Endodermal cell (in vitro differentiated cells): ENCODE data around the gene FAM25G. TPM values are rescaled to one million over a fixed set of nuclear protein-coding genes. Genes with fewer than 3 reads are reported as not detected.

ENCODE experiments used
- DNase-seq: peaks from one replicate; pipeline ENCODE4 v3.0.0-alpha.2; 2017
- H3K27ac ChIP-seq: 2 replicates; pipeline ENCODE4 v1.5.1; 2013; ENCODE audit warnings: mild to moderate bottlenecking, low read depth, low read length, moderate library complexity
- H3K27me3 ChIP-seq: 2 replicates; pipeline ENCODE4 v1.6.1; 2013; ENCODE audit warnings: mild to moderate bottlenecking, low read length, moderate library complexity; ENCODE audit not compliant: insufficient read depth, control insufficient read depth, poor library complexity, severe bottlenecking
- H3K36me3 ChIP-seq: 2 replicates; pipeline ENCODE4 v1.7.0; 2013; ENCODE audit warnings: mild to moderate bottlenecking, low read length, moderate library complexity; ENCODE audit not compliant: control insufficient read depth, insufficient read depth
- H3K4me1 ChIP-seq: one replicate; pipeline ENCODE4 v1.7.0; 2013; ENCODE audit warnings: low read length; ENCODE audit not compliant: control insufficient read depth, insufficient read depth
- H3K4me3 ChIP-seq: 2 replicates; pipeline ENCODE4 v1.5.1; 2013; ENCODE audit warnings: mild to moderate bottlenecking, low read length, moderate library complexity
- H3K9ac ChIP-seq: 2 replicates; pipeline ENCODE4 v1.6.1; 2013; ENCODE audit warnings: mild to moderate bottlenecking, low read length, moderate library complexity; ENCODE audit not compliant: poor library complexity, severe bottlenecking; ENCODE audit errors: extremely low read depth
- H3K9me3 ChIP-seq: 2 replicates; pipeline ENCODE4 v1.6.1; 2013; ENCODE audit warnings: mild to moderate bottlenecking, low read length, moderate library complexity; ENCODE audit not compliant: control insufficient read depth
- H3K27ac Mint-ChIP-seq: 2 replicates; pipeline ENCODE4 v1.8.0; 2020; ENCODE audit warnings: mixed read lengths
- H3K27me3 Mint-ChIP-seq: 2 replicates; pipeline ENCODE4 v1.8.0; 2021; ENCODE audit warnings: mild to moderate bottlenecking, mixed read lengths; ENCODE audit not compliant: insufficient read depth
- H3K36me3 Mint-ChIP-seq: 2 replicates; pipeline ENCODE4 v1.8.0; 2020; ENCODE audit warnings: low read depth, mixed read lengths
- H3K4me1 Mint-ChIP-seq: 2 replicates; pipeline ENCODE4 v1.8.0; 2020; ENCODE audit warnings: mixed read lengths
- H3K4me3 Mint-ChIP-seq: 2 replicates; pipeline ENCODE4 v1.8.0; 2020; ENCODE audit warnings: mild to moderate bottlenecking, moderate library complexity, mixed read lengths
- H3K9me3 Mint-ChIP-seq: 2 replicates; pipeline ENCODE4 v1.8.0; 2020; ENCODE audit warnings: mild to moderate bottlenecking, mixed read lengths
- WGBS, 2 experiments: methylation state at CpG; one replicate each; pipeline versions ENCODE4 v1.1.5 to v1.1.7; 2013; ENCODE audit warnings: missing lambda C conversion rate in 2 of 2, mixed read lengths in 1 of 2; ENCODE audit not compliant: insufficient coverage in 1 of 2, insufficient read length in 1 of 2; 5-methylcytosine and 5-hydroxymethylcytosine counted together
- total RNA-seq, 2 donors: library from RNA; stranded (reverse); fragmentation: NEBNext Ultra II Directional in 1 of 2; extraction: Animal tissue kit (Norgen Biotek cat#: 25700) in 1 of 2; gene quantifications; 2 replicates in 1 of 2; 3 replicates in 1 of 2; pipeline ENCODE4 v1.2.1, GENCODE V29; 2021
- TF ChIP-seq, protein P1 (sequence below): fragments of 200-600 bp; sonication (generic); conservative IDR thresholded peaks from 2 replicates; pipeline ENCODE4 v1.5.0; 2021; ENCODE audit warnings: antibody characterized with exemption, mild to moderate bottlenecking

The FAM25G gene
- total RNA-seq, 2 donors from 2014 or later = not detected

DNA sequence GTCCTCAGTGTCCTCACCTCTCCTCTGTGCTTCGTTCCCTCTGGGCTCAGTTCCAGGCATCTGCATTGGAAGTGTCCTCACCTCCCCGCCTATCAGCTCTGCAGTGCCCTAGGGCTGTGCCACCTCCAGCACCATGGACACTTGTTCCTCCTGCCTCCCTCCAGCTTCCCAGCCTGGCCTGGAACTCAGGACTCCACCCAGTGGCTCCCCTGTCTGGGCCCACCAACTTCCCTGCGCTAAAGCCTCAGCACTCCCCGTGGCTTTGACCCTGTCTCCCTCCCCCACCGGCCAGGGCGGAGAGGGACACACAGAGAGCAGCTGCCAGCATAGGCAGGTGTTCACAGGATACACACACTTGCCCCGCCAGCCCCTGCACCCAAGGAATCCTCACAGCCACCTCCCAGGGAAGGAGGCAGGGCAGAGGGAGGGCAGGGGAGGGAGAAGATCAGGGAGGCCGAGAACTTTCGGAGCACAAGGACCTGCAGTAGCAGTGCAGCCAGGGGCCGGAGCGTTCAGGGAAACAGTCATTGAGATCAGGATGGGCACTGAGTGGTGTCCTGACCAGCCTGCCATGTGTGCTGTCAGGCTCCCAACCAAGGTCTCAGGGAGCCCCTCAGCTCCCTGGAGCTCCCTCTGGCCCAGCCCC lies 38.9 kb downstream of the FAM25G start:
- H3K4me3 Mint-ChIP-seq = no peak overlapping the region
- H3K9me3 Mint-ChIP-seq = no peaks in the 10 kb centered on the region
- DNase-seq = peak; percentile 75
- peaks cover 14% of the 10 kb centered on the region for H3K4me1 Mint-ChIP-seq
- H3K9ac ChIP-seq = no peak overlapping the region
- H3K27me3 ChIP-seq = no peaks in the 10 kb centered on the region
- no peak overlapping the region for H3K27ac ChIP-seq
- no peaks in the 10 kb centered on the region for H3K36me3 Mint-ChIP-seq
- H3K27me3 Mint-ChIP-seq = peaks cover 4% of the 10 kb centered on the region
- 76 to 77% methylated on average over 8 to 11 of the region's 11 CpGs for WGBS, 2 experiments
- H3K4me1 ChIP-seq = peaks cover 12% of the 10 kb centered on the region
- H3K27ac Mint-ChIP-seq = no peak overlapping the region
- no peaks in the 10 kb centered on the region for H3K9me3 ChIP-seq
- TF ChIP-seq, protein P1, sequence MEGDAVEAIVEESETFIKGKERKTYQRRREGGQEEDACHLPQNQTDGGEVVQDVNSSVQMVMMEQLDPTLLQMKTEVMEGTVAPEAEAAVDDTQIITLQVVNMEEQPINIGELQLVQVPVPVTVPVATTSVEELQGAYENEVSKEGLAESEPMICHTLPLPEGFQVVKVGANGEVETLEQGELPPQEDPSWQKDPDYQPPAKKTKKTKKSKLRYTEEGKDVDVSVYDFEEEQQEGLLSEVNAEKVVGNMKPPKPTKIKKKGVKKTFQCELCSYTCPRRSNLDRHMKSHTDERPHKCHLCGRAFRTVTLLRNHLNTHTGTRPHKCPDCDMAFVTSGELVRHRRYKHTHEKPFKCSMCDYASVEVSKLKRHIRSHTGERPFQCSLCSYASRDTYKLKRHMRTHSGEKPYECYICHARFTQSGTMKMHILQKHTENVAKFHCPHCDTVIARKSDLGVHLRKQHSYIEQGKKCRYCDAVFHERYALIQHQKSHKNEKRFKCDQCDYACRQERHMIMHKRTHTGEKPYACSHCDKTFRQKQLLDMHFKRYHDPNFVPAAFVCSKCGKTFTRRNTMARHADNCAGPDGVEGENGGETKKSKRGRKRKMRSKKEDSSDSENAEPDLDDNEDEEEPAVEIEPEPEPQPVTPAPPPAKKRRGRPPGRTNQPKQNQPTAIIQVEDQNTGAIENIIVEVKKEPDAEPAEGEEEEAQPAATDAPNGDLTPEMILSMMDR = no peak
- H3K4me3 ChIP-seq = no peak overlapping the region
- no peaks in the 10 kb centered on the region for H3K36me3 ChIP-seq

DNA sequence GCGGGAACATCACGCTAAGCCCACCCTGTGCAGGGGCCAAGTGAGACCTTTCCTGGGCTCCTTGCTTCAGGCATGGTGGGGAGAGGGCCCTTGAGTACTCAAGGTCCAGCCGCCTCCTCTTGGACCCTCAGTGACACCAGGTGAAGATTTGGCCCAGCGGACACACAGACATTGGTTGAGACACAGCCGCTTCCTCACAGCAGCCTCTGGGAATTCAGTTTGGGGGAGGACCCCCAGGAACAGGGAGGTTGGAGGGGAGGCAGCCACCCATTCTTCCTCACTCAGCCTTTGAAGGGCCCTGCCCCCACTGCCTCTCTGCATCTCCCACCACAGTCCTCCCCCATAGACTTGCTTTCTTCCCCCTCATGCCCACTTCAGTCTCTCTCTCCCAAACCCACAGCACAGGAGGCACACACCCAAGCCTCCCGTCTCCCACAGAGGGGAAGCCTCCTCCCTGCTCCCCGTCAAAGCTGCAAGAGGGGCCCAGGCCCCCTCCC lies 39.5 kb downstream of the FAM25G start:
- H3K36me3 Mint-ChIP-seq = no peaks in the 10 kb centered on the region
- peaks cover 4% of the 10 kb centered on the region for H3K27me3 Mint-ChIP-seq
- peaks cover 14% of the 10 kb centered on the region for H3K4me1 Mint-ChIP-seq
- H3K9me3 Mint-ChIP-seq = no peaks in the 10 kb centered on the region
- 91 to 93% methylated on average over 2 to 7 of the region's 7 CpGs for WGBS, 2 experiments
- H3K36me3 ChIP-seq = no peaks in the 10 kb centered on the region
- H3K4me3 ChIP-seq = no peak overlapping the region
- H3K27ac ChIP-seq = no peak overlapping the region
- H3K9ac ChIP-seq = no peak overlapping the region
- no peaks in the 10 kb centered on the region for H3K9me3 ChIP-seq
- DNase-seq = peak; percentile 41
- no peaks in the 10 kb centered on the region for H3K27me3 ChIP-seq
- peaks cover 12% of the 10 kb centered on the region for H3K4me1 ChIP-seq
- H3K4me3 Mint-ChIP-seq = no peak overlapping the region
- no peak overlapping the region for H3K27ac Mint-ChIP-seq
- TF ChIP-seq, protein P1 = no peak

DNA sequence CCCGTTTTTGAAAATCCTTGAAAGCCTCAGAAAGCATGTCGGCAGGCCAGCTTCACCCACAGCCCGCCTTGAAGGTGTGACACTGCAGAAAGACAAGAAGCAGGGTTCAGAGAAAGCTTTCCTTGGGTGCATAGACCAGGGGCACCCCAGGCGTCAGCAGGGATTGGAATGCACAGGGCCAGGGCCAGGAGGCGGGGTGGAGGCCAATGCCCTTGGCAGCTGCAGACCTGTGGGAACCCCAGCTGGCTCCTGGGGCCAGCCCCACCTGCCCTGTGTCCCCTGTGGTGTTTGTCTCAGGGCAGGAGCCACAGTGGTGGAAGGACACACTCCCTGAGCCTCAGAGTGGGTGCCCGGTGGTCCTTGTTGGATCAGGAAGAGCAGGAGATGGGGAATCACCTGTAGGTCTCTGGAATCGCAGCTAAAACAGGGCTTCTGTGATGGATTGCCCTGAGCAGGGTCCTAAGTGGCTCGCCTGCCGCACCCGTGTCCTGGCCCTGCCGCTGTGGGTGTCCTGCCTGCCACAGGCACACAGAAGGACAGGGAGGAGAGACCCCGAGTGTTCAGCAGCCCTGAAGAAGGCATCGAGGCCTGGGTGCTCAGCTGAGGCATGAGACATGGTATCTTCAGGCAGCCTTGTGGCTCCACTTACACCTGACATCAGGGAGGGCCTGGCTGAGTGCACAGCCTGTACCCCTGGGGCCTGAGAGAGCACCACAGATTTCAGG lies 40.1 kb downstream of the FAM25G start:
- H3K4me3 ChIP-seq = no peak overlapping the region
- no peak overlapping the region for H3K27ac ChIP-seq
- peak; percentile 41 for DNase-seq
- no peaks in the 10 kb centered on the region for H3K36me3 ChIP-seq
- TF ChIP-seq, protein P1 = no peak
- WGBS, 2 experiments = 90 to 93% methylated on average over 7 to 13 of the region's 13 CpGs
- Mint-ChIP-seq H3K4me3 (no peak overlapping the region), H3K27ac (no peak overlapping the region), H3K9me3 (no peaks in the 10 kb centered on the region), H3K36me3 (no peaks in the 10 kb centered on the region), H3K4me1 (peaks cover 14% of the 10 kb centered on the region), H3K27me3 (peaks cover 4% of the 10 kb centered on the region)
- H3K9me3 ChIP-seq = peaks cover 1% of the 10 kb centered on the region
- no peak overlapping the region for H3K9ac ChIP-seq
- H3K4me1 ChIP-seq = peaks cover 12% of the 10 kb centered on the region
- H3K27me3 ChIP-seq = no peaks in the 10 kb centered on the region
